BLaER1 (cell line): ENCODE data around the gene POLA1.

ENCODE experiments used
- H3K27ac ChIP-seq: shearing (Covaris generic); formaldehyde crosslinking; 2 replicates; pipeline ENCODE4 v1.8.1; 2022
- H3K27me3 ChIP-seq: shearing (Covaris generic); formaldehyde crosslinking; 2 replicates; pipeline ENCODE4 v1.8.1; 2022
- H3K36me3 ChIP-seq: shearing (Covaris generic); formaldehyde crosslinking; 2 replicates; pipeline ENCODE4 v1.8.1; 2022
- H3K4me1 ChIP-seq: shearing (Covaris generic); formaldehyde crosslinking; 2 replicates; pipeline ENCODE4 v1.8.1; 2022
- H3K4me2 ChIP-seq: shearing (Covaris generic); formaldehyde crosslinking; 2 replicates; pipeline ENCODE4 v1.8.1; 2022
- H3K4me3 ChIP-seq: shearing (Covaris generic); formaldehyde crosslinking; 2 replicates; pipeline ENCODE4 v1.8.1; 2022
- H3K9ac ChIP-seq: shearing (Covaris generic); formaldehyde crosslinking; 2 replicates; pipeline ENCODE4 v1.8.1; 2022
- H3K9me3 ChIP-seq: shearing (Covaris generic); formaldehyde crosslinking; 2 replicates; pipeline ENCODE4 v1.8.1; 2022
- H4K20me1 ChIP-seq: shearing (Covaris generic); formaldehyde crosslinking; 2 replicates; pipeline ENCODE4 v1.8.1; 2022
- Cebpa-rat ChIP-seq: shearing (Covaris generic); IDR thresholded peaks from 2 replicates; pipeline ENCODE4 v1.8.1; 2022

Gene POLA1

DNA sequence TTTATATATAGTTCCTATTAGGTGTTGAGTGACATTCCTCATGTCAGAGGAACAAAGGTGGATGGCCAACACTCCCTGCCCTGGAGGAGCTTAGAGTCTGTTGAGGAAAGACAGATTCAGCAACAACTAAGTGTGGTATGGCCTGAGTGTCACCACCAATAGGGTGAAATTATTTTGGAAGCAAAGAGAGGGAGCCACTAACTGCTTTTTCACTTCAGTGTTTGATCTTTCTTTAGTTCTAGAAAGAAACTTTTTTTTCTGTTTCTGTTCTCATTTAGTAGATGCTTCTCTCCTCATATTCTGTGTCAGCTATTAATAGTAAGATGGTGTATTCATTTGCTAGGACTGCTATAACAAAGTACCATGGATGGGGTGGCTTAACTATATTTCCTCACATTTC is 240.6 kb downstream of the POLA1 start:
- H3K27ac ChIP-seq, result no peak overlapping the region
- H3K4me3 ChIP-seq, result no peak overlapping the region
- H3K9me3 ChIP-seq, result no peaks in the 10 kb centered on the region
- H3K36me3 ChIP-seq, result peaks cover 5% of the 10 kb centered on the region
- no peak for TF ChIP-seq Cebpa-rat
- H3K4me2 ChIP-seq, result no peak overlapping the region
- H3K27me3 ChIP-seq, result peaks cover 92% of the 10 kb centered on the region
- H3K9ac ChIP-seq, result no peak overlapping the region
- no peaks in the 10 kb centered on the region for H3K4me1 ChIP-seq
- H4K20me1 ChIP-seq, result peaks cover 30% of the 10 kb centered on the region; the same call in 1 of the 2 replicates

- peaks cover 89% of the 10 kb centered on the region for H3K27me3 ChIP-seq
- H3K9me3 ChIP-seq, result no peaks in the 10 kb centered on the region
- no peaks in the 10 kb centered on the region for H3K4me1 ChIP-seq
- H3K36me3 ChIP-seq, result peaks cover 14% of the 10 kb centered on the region; the same call in 1 of the 2 replicates
- H3K27ac ChIP-seq, result no peak overlapping the region
- no peak for TF ChIP-seq Cebpa-rat
- no peak overlapping the region for H3K9ac ChIP-seq
- H3K4me3 ChIP-seq, result no peak overlapping the region
- no peak overlapping the region for H3K4me2 ChIP-seq
- H4K20me1 ChIP-seq, result peaks cover 28% of the 10 kb centered on the region; the same call in 1 of the 2 replicates
Measured at GRCh38 chrX:24945009-24945408, 251.3 kb downstream of the POLA1 start.

DNA sequence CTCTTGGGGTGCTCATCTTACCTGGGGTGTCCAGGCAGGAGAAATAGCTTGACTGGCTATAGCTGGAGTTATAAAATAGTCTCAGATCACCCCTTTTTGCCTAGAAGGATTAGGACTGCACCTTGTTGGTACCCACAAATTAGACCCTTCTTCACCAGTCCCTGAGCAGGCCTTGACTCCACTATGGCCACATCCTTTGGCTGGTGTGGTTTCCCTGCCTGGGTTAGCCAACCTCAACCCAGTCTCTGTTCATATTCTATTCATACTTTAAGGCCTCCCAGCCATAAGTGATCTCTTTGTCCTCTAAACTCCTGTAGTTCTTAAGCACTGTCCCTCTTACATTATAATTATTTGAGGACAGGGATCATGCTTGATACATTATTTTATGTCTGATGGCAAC is 252.7 kb downstream of the POLA1 start:
- Histone ChIP-seq H3K4me3 (no peak overlapping the region), H3K36me3 (peaks cover 17% of the 10 kb centered on the region; the same call in 1 of the 2 replicates), H3K4me1 (no peaks in the 10 kb centered on the region), H3K27me3 (peaks cover 86% of the 10 kb centered on the region), H3K27ac (no peak overlapping the region), H3K9ac (no peak overlapping the region), H3K4me2 (no peak overlapping the region), H4K20me1 (peaks cover 28% of the 10 kb centered on the region; the same call in 1 of the 2 replicates), H3K9me3 (no peaks in the 10 kb centered on the region)
- TF ChIP-seq Cebpa-rat, result no peak

DNA sequence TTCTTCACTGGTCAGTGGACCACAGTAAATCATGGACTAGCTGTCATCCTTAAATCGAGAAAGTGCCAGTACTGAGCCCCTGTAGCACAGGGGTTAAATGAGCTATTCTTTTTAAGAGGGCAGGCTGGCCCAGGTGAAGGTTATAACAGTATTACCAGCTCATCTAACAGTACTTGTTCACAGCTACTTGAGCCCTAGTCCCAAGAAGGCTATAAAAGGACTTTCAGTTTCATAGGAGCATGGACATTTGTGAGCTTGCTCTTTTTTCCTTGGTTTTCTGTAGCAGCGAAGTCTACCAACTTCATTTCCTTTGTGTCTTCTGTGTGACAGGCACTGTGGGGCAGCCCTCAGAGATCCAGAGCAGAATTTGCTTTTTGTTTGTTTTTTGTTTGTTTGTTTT is 261.0 kb downstream of the POLA1 start:
- no peak overlapping the region for H3K9ac ChIP-seq
- no peak overlapping the region for H3K4me2 ChIP-seq
- no peak overlapping the region for H3K4me3 ChIP-seq
- H3K27ac ChIP-seq, result no peak overlapping the region
- peaks cover 5% of the 10 kb centered on the region; the same call in 1 of the 2 replicates for H3K36me3 ChIP-seq
- peaks cover 36% of the 10 kb centered on the region; the same call in 1 of the 2 replicates for H4K20me1 ChIP-seq
- H3K9me3 ChIP-seq, result no peaks in the 10 kb centered on the region
- H3K4me1 ChIP-seq, result no peaks in the 10 kb centered on the region
- peaks cover 83% of the 10 kb centered on the region for H3K27me3 ChIP-seq
- TF ChIP-seq Cebpa-rat, result no peak

DNA sequence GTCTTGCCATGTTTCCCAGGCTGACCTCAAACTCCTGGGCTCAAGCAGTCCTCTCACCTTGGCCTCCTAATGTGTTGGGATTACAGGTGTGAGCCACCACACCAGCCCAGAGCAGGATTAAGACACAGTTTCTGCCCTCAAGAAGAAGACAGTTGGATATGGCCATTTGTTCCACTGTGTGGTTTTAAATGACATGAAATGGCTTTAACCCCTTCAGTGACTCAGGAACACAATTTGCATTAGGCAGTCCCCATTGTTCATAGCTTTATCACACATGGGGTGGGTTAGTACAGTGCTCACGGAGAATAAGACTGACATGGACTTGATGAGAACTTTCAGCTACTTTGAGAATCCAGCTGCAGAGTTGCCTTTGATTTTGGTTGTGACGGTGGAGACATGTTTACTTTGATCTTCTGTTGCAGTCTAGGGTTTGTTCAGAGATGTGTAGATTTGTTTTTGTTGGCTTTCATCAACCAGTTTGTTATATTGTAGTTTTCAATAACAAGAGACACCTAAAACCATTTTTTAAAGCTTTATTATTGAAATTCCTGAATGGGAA is 261.7 kb downstream of the POLA1 start:
- Histone ChIP-seq H3K27me3 (peaks cover 83% of the 10 kb centered on the region), H3K9ac (no peak overlapping the region), H4K20me1 (peaks cover 36% of the 10 kb centered on the region; the same call in 1 of the 2 replicates), H3K4me3 (no peak overlapping the region), H3K36me3 (no peaks in the 10 kb centered on the region), H3K27ac (no peak overlapping the region), H3K4me2 (no peak overlapping the region), H3K9me3 (no peaks in the 10 kb centered on the region), H3K4me1 (no peaks in the 10 kb centered on the region)
- no peak for TF ChIP-seq Cebpa-rat

GRCh38 chrX:24956828-24957227 is 263.1 kb downstream of the POLA1 start:
- no peaks in the 10 kb centered on the region for H3K9me3 ChIP-seq
- H3K36me3 ChIP-seq, result no peaks in the 10 kb centered on the region
- peaks cover 86% of the 10 kb centered on the region for H3K27me3 ChIP-seq
- H4K20me1 ChIP-seq, result peaks cover 43% of the 10 kb centered on the region; the same call in 1 of the 2 replicates
- no peaks in the 10 kb centered on the region for H3K4me1 ChIP-seq
- H3K4me2 ChIP-seq, result no peak overlapping the region
- H3K9ac ChIP-seq, result no peak overlapping the region
- TF ChIP-seq Cebpa-rat, result no peak
- H3K4me3 ChIP-seq, result no peak overlapping the region
- H3K27ac ChIP-seq, result no peak overlapping the region

- no peak for TF ChIP-seq Cebpa-rat
- no peaks in the 10 kb centered on the region for H3K4me1 ChIP-seq
- no peak overlapping the region for H3K27ac ChIP-seq
- no peaks in the 10 kb centered on the region for H3K36me3 ChIP-seq
- H4K20me1 ChIP-seq, result peaks cover 20% of the 10 kb centered on the region; the same call in 1 of the 2 replicates
- no peaks in the 10 kb centered on the region for H3K9me3 ChIP-seq
- no peak overlapping the region for H3K9ac ChIP-seq
- no peak overlapping the region for H3K4me3 ChIP-seq
- H3K27me3 ChIP-seq, result peaks cover 85% of the 10 kb centered on the region
- H3K4me2 ChIP-seq, result no peak overlapping the region
Measured at GRCh38 chrX:24961809-24962208, 268.1 kb downstream of the POLA1 start.

DNA sequence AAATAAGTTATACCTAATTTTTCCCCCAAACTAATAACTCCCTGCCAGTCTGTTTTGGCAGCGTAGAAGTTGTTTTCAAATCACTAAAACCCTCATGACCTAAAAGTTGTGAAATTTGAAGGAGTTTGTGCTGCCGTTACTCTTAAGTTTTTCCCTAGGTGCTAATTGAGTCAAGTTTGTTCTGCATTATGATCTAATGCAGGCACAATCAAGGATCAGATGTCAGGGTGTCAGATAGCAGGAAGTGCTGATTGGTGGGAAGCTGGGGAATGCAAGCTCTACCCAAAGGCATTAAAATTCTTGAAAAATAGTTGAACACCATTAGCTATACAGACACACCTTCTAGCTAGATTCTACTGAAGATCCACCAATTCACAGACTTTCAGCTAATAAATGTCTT is 270.1 kb downstream of the POLA1 start:
- Histone ChIP-seq H3K27ac (no peak overlapping the region), H3K4me1 (no peaks in the 10 kb centered on the region), H3K36me3 (0 out of 2 replicates have a peak, but pooled peaks cover 4% of the 10 kb centered on the region), H3K4me3 (no peak overlapping the region), H4K20me1 (peaks cover 15% of the 10 kb centered on the region; the same call in 1 of the 2 replicates), H3K4me2 (no peak overlapping the region), H3K9ac (no peak overlapping the region), H3K9me3 (no peaks in the 10 kb centered on the region), H3K27me3 (peaks cover 80% of the 10 kb centered on the region)
- no peak for TF ChIP-seq Cebpa-rat

- TF ChIP-seq Cebpa-rat, result no peak
- 0 out of 2 replicates have a peak, but pooled peaks cover 4% of the 10 kb centered on the region for H3K36me3 ChIP-seq
- peaks cover 15% of the 10 kb centered on the region; the same call in 1 of the 2 replicates for H4K20me1 ChIP-seq
- no peak overlapping the region for H3K27ac ChIP-seq
- no peak overlapping the region for H3K4me3 ChIP-seq
- peaks cover 4% of the 10 kb centered on the region; the same call in 1 of the 2 replicates for H3K9me3 ChIP-seq
- no peak overlapping the region for H3K4me2 ChIP-seq
- no peak overlapping the region for H3K9ac ChIP-seq
- peaks cover 72% of the 10 kb centered on the region for H3K27me3 ChIP-seq
- H3K4me1 ChIP-seq, result no peaks in the 10 kb centered on the region
Measured at GRCh38 chrX:24965372-24965771, 271.7 kb downstream of the POLA1 start.

DNA sequence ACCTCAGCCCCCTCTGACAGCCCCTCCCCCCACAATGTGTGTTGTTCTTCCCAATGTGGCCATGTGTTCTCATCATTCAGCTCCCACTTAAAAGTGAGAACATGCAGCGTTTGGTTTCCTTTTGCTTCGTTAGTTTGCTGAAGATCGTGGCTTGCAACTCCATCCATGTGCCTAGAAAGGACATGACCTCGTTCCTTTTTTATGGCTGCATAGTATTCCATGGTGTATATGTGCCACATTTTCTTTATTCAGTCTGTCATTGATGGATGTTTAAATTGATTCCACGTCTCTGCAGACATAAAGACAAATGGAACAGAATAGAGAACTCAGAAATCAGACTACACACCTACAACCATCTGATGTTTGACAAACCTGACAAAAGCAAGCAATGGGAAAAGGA is 276.1 kb downstream of the POLA1 start:
- Histone ChIP-seq H3K27me3 (peaks cover 75% of the 10 kb centered on the region), H3K27ac (no peak overlapping the region), H3K4me3 (no peak overlapping the region), H3K36me3 (peaks cover 4% of the 10 kb centered on the region; the same call in 1 of the 2 replicates), H3K9me3 (peaks cover 4% of the 10 kb centered on the region; the same call in 1 of the 2 replicates), H3K4me2 (no peak overlapping the region), H3K9ac (no peak overlapping the region), H3K4me1 (no peaks in the 10 kb centered on the region), H4K20me1 (peaks cover 5% of the 10 kb centered on the region; the same call in 1 of the 2 replicates)
- TF ChIP-seq Cebpa-rat, result no peak
